Ramos (cell line): ENCODE measurements around the gene DNLZ.
"Not testable (repeated sequence)": the region's sequence is repeated elsewhere in the genome, so short reads cannot be mapped to it uniquely, and the experiment has no call there.

Experiments
- in situ Hi-C: fragments of 300-500 bp; cut with MboI; formaldehyde crosslinking; loops from one replicate; pipeline ENCODE4 v1.14.3; 2022; ENCODE audit warnings: low sequenced_read_pairs; ENCODE audit not compliant: unreplicated experiment

Gene DNLZ

GRCh38 chr9:136321561-136321960 lies 42.0 kb downstream of the DNLZ start:
- in situ Hi-C loops = no loop called here

GRCh38 chr9:136320972-136321371 lies 42.6 kb downstream of the DNLZ start:
- in situ Hi-C loops = not testable (repeated sequence)

- in situ Hi-C loops = not testable (repeated sequence)
These were observed 43.6 kb downstream of the DNLZ start for GRCh38 chr9:136319955-136320354.

- in situ Hi-C loops = not testable (repeated sequence)
These were observed 44.3 kb downstream of the DNLZ start for GRCh38 chr9:136319244-136319643.

GRCh38 chr9:136318776-136319241 lies 44.7 kb downstream of the DNLZ start:
- in situ Hi-C loops = no loop called here

GRCh38 chr9:136318111-136318775 lies 45.3 kb downstream of the DNLZ start:
- in situ Hi-C loops = no loop called here

GRCh38 chr9:136317695-136318094 lies 45.8 kb downstream of the DNLZ start:
- in situ Hi-C loops = no loop called here

- in situ Hi-C loops = no loop called here
These were observed 46.5 kb downstream of the DNLZ start for GRCh38 chr9:136316896-136317676.

GRCh38 chr9:136316271-136316751 lies 47.2 kb downstream of the DNLZ start:
- in situ Hi-C loops = no loop called here

- in situ Hi-C loops = no loop called here
These were observed 48.6 kb downstream of the DNLZ start for GRCh38 chr9:136314944-136315343.

GRCh38 chr9:136314056-136314416 lies 49.5 kb downstream of the DNLZ start:
- in situ Hi-C loops = no loop called here

- in situ Hi-C loops = no loop called here
These were observed 50.2 kb downstream of the DNLZ start for GRCh38 chr9:136313111-136314055.

- in situ Hi-C loops = no loop called here
These were observed 51.1 kb downstream of the DNLZ start for GRCh38 chr9:136312436-136312835.

GRCh38 chr9:136312009-136312375 lies 51.6 kb downstream of the DNLZ start:
- in situ Hi-C loops = no loop called here

GRCh38 chr9:136311051-136312008 lies 52.2 kb downstream of the DNLZ start:
- in situ Hi-C loops = no loop called here

- in situ Hi-C loops = no loop called here
These were observed 53.1 kb downstream of the DNLZ start for GRCh38 chr9:136310273-136311030.

- in situ Hi-C loops = no loop called here
These were observed 53.7 kb downstream of the DNLZ start for GRCh38 chr9:136309806-136310220.
